AG04449 (cell line): ENCODE results near the gene LRP10.
A peak's percentile ranks its signal among the peaks of the same experiment; 100 is the strongest.

Experiments used
- CTCF ChIA-PET: fragments of 350-600 bp; formaldehyde crosslinking; extraction: SDS; loops from one replicate; lab custom pipeline; 2021; ENCODE audit warnings: antibody characterized with exemption; lab: Yijun Ruan, JAX
- POLR2A ChIA-PET: fragments of 400-600, 350-600 bp; formaldehyde crosslinking; extraction: SDS; loops from one replicate; lab custom pipeline; 2020; ENCODE audit warnings: antibody characterized with exemption, inconsistent platforms; lab: Yijun Ruan, JAX
- DNase-seq: peaks from one replicate; pipeline ENCODE4 v3.0.0-alpha.2; 2010; ENCODE audit warnings: low read depth, low spot score
- H3K4me3 ChIP-seq: 2 replicates; pipeline ENCODE4 v1.5.1; 2011; ENCODE audit warnings: low read depth, mild to moderate bottlenecking, control low read depth, low read length
- TF ChIP-seq, protein P1 (sequence below): IDR thresholded peaks from one replicate; pipeline ENCODE4 v1.5.1; 2011; ENCODE audit warnings: mild to moderate bottlenecking, moderate library complexity, low read length, control low read depth, inconsistent platforms; ENCODE audit not compliant: insufficient read depth; ENCODE audit errors: missing control alignments

LRP10 gene

DNA sequence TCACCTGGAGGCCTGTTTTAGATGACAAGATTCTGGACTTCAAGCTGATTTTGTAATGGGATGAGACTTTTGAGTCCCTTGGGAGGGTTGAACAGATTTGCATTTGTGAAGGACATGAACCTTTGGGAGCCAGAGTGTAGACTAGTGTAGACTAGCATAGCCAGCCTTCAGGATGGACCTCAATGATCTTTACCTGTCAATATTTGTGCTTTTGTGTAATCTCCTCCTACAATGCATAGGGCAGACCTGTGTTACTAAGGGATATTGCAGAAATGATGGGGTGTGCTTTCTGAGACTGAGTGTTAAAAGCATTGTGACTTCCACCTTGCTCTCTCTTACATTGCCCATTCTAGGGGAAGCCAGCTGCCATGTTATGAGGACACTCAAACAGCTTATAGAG lies 9.9 kb upstream of the LRP10 start:
- CTCF ChIA-PET = interaction anchor here (2.1 to 6.6 kb wide), 4 partner anchors 8 to 306 kb away, joined by 6 to 96 read pairs (median 28); no protein-coding TSS in a partner anchor
- TF ChIP-seq, protein P1, sequence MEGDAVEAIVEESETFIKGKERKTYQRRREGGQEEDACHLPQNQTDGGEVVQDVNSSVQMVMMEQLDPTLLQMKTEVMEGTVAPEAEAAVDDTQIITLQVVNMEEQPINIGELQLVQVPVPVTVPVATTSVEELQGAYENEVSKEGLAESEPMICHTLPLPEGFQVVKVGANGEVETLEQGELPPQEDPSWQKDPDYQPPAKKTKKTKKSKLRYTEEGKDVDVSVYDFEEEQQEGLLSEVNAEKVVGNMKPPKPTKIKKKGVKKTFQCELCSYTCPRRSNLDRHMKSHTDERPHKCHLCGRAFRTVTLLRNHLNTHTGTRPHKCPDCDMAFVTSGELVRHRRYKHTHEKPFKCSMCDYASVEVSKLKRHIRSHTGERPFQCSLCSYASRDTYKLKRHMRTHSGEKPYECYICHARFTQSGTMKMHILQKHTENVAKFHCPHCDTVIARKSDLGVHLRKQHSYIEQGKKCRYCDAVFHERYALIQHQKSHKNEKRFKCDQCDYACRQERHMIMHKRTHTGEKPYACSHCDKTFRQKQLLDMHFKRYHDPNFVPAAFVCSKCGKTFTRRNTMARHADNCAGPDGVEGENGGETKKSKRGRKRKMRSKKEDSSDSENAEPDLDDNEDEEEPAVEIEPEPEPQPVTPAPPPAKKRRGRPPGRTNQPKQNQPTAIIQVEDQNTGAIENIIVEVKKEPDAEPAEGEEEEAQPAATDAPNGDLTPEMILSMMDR = no peak
- no peak overlapping the region for H3K4me3 ChIP-seq
- POLR2A ChIA-PET = no interaction called here
- no peak for DNase-seq

DNA sequence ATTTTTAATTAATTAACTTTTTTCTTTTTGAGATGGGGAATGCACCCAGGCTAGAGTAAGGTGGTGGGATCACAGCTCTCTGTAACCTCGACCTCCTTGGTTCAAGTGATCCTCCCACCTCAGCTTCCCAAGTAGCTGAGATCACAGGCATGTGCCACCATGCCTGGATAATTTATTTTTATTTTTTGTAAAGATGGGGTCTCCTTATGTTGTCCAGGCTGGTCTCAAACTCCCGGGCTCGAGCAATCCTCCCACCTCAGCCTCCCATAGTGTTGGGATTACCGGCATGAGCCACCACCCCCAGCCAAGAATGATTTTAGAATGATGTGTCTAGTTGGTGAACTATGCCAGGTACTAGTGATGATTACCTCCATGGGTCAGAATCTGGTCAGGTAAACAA lies 6.6 kb upstream of the LRP10 start:
- CTCF ChIA-PET = interaction anchor here (1.0 to 6.6 kb wide), 5 partner anchors 12 to 309 kb away, joined by 3 to 96 read pairs (median 7); no protein-coding TSS in a partner anchor
- POLR2A ChIA-PET = no interaction called here
- TF ChIP-seq, protein P1 = no peak
- H3K4me3 ChIP-seq = no peak overlapping the region
- no peak for DNase-seq

DNA sequence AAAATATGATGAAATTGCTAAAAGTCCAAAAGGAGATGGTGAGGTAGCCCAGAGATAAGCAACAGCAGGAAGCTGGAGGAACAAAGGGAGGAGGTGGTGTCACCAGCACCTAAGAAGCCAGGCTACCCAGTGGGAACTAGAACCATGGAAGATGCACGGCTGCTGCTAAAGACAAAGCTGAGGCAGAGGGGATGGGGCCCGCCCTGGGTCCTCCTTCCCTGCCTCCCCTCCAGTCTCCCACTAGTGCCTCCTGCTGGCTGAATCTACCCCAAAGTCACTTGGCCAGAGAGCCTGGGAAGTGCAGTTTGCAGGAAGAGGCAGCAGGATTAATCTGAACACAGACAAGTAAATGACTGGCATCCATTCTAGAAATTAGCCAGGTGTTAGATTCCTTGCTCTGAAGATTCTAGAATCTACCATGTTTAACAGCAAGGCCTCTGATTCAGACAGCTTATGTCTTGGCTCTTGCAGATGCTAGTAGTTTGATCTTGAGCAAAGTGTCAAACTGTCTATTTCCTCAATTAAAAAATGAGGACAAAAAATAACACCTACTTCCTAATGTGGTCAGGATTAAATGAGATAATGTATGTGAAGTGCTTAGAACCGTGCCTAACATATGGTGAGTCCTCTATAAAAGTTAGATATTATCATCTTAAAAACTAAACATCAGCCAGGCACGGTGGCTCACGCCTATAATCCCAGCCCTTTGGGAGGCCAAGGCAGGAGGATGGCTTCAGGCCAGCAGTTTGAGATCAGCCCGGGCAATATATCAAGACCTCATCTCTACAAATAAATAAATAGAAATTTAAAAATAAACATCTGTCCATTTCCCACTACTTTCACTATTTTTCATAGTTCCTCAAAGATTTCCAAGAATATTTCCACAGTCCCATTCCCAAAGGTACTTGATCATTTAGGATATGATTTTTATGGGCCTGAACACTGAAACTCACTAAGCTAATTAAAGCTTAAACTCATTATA lies 5.8 kb upstream of the LRP10 start:
- H3K4me3 ChIP-seq = no peak overlapping the region
- no peak for DNase-seq
- TF ChIP-seq, protein P1 = peak; percentile 17
- ChIA-PET POLR2A (no interaction called here), CTCF (interaction anchor here (1.0 to 6.6 kb wide), 7 partner anchors 12 to 310 kb away, joined by 3 to 96 read pairs (median 5); partner anchors contain the start of gene ABHD4)

DNA sequence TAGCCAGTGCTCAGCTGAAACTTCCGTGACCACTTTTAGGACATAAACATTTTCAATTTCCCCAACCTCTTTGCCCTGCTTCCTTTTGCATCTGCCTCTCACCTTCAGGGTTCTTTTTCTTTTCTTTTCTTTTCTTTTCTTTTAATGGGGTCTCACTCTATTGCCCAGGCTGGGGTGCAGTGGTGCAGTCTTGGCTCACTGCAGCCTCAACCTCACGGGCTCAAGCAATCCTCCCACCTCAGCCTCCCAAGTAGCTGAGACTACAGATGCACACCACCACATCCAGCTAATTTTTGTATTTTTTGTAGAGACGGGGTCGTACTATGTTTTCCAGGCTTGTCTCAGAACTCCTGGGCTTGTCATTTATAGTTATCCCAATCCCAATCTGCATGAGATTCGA lies 4.7 kb upstream of the LRP10 start:
- ChIA-PET CTCF (interaction anchor here (0.8 to 6.6 kb wide), 3 partner anchors 14 to 311 kb away, joined by 3 to 96 read pairs (median 33); no protein-coding TSS in a partner anchor), POLR2A (no interaction called here)

DNA sequence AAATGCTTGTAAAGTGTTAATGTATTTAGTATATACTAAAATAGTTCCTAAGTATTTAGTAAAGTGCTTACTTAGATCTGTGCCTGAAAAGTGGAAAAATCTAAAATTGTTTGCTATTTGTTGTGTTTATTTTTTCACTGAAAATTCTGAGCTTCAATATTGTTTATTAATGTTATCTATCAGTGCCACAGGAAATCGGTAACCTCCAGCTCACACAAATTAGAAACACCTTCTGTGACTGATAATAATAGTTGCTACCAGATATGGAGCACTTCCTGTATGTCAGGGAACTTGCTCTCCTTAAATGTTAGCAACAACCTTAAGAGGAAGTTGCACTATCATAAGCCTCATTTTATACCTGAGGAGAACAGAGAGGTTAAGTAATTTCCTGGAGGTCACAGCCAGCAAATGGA lies 723 bp upstream of the LRP10 start:
- TF ChIP-seq, protein P1 = no peak
- POLR2A ChIA-PET = interaction anchor here (1.0 to 1.7 kb wide), 6 partner anchors 9 to 33 kb away, joined by 3 to 13 read pairs (median 4); partner anchors contain the start of gene REM2
- H3K4me3 ChIP-seq = peak overlapping the region; percentile 81
- no peak for DNase-seq
- CTCF ChIA-PET = interaction anchor here (0.6 to 7.9 kb wide), 14 partner anchors 12 to 315 kb away, joined by 3 to 189 read pairs (median 16); partner anchors contain the start of genes RBM23 and REM2

More for the DNA sequence above, 4.7 kb upstream of the LRP10 start:
- TF ChIP-seq, protein P1 = no peak
- DNase-seq = no peak
- H3K4me3 ChIP-seq = no peak overlapping the region
